Left kidney (tissue), 1 donor: ENCODE measurements around the gene OR6B2. TPM values are rescaled to one million over a fixed set of nuclear protein-coding genes. Genes with fewer than 3 reads are reported as not detected.

Experiments
- polyA plus RNA-seq: library from polyadenylated mRNA; unstranded; fragments of 120-200 nt; gene quantifications from one replicate; pipeline ENCODE4 v1.2.1, GENCODE V29; 2013; ENCODE audit not compliant: insufficient read length

Gene OR6B2
- polyA plus RNA-seq, 1 donor: not detected

Other genes with a start within 250 kb of the OR6B2 start
- 144 TPM for gene NDUFA10, start 5.1 kb downstream of the OR6B2 start, polyA plus RNA-seq
- gene OR6B3, start 23.1 kb upstream of the OR6B2 start, polyA plus RNA-seq: not detected
- 73.8 TPM for gene COPS9, start 105.9 kb upstream of the OR6B2 start, polyA plus RNA-seq
- not detected for gene OTOS, start 110.2 kb upstream of the OR6B2 start, polyA plus RNA-seq